Stimulated activated CD8-positive, alpha-beta memory T cell treated with anti-CD3 and anti-CD28 coated beads, Interleukin-7, amount 100 ng/mL, for 24 hours (primary cell): ENCODE results near the gene SLC48A1.
"Not testable (repeated sequence)": the region's sequence is repeated elsewhere in the genome, so short reads cannot be mapped to it uniquely, and the experiment has no call there.

ENCODE experiments used
- DNase-seq: peaks from one replicate; pipeline ENCODE4 v3.0.0-alpha.2; 2020; ENCODE audit warnings: low read depth

The SLC48A1 gene

GRCh38 chr12:47793015-47793681 lies 20.1 kb downstream of the SLC48A1 start:
- DNase-seq, result no peak

GRCh38 chr12:47794679-47795078 lies 21.6 kb downstream of the SLC48A1 start:
- no peak for DNase-seq

- DNase-seq, result no peak
These were observed 22.2 kb downstream of the SLC48A1 start for GRCh38 chr12:47795121-47795813.

GRCh38 chr12:47795814-47796411 lies 22.9 kb downstream of the SLC48A1 start:
- DNase-seq, result no peak

GRCh38 chr12:47797441-47797840 lies 24.4 kb downstream of the SLC48A1 start:
- DNase-seq, result no peak

GRCh38 chr12:47798382-47798948 lies 25.4 kb downstream of the SLC48A1 start:
- no peak for DNase-seq

GRCh38 chr12:47799357-47799955 lies 26.4 kb downstream of the SLC48A1 start:
- DNase-seq, result no peak

GRCh38 chr12:47800582-47800981 lies 27.5 kb downstream of the SLC48A1 start:
- no peak for DNase-seq

GRCh38 chr12:47801170-47801903 lies 28.3 kb downstream of the SLC48A1 start:
- no peak for DNase-seq

- DNase-seq, result no peak
These were observed 28.8 kb downstream of the SLC48A1 start for GRCh38 chr12:47801904-47802246.

- DNase-seq, result no peak
These were observed 29.3 kb downstream of the SLC48A1 start for GRCh38 chr12:47802312-47802711.

GRCh38 chr12:47803191-47803875 lies 30.3 kb downstream of the SLC48A1 start:
- DNase-seq, result no peak

- no peak for DNase-seq
These were observed 31.1 kb downstream of the SLC48A1 start for GRCh38 chr12:47804171-47804570.

- no peak for DNase-seq
These were observed 32.4 kb downstream of the SLC48A1 start for GRCh38 chr12:47805417-47805816.

- no peak for DNase-seq
These were observed 34.3 kb downstream of the SLC48A1 start for GRCh38 chr12:47807338-47807737.

GRCh38 chr12:47808050-47808449 lies 35.0 kb downstream of the SLC48A1 start:
- DNase-seq, result peak; percentile 60

GRCh38 chr12:47808574-47809365 lies 35.7 kb downstream of the SLC48A1 start:
- DNase-seq, result no peak

GRCh38 chr12:47809518-47809917 lies 36.5 kb downstream of the SLC48A1 start:
- not testable (repeated sequence) for DNase-seq

- no peak for DNase-seq
These were observed 38.0 kb downstream of the SLC48A1 start for GRCh38 chr12:47811072-47811396.

- no peak for DNase-seq
These were observed 38.8 kb downstream of the SLC48A1 start for GRCh38 chr12:47811581-47812484.
